ENCODE measurements around the gene MFRP.

DNA sequence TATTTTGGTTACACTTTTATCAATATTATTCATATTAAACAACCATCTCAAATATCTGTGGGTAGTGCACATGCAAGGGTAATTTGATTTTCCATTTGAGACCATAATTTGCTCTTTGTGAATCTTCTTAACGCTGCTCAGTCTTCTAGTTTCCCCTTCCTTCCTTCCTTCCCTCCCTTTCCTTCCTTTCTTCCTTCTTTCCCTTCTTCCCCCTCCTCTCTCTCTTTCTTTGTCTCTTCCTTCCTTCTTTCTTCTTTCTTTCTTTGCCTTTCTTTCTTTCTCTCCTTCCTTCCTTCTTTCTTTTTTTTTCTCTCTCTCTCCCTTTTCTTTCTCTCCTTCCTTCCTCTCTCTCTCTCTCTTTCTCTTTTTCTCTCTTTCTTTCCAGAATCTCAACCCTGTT is 16.3 kb downstream of the MFRP start:
- TF ChIP-seq, protein P1, sequence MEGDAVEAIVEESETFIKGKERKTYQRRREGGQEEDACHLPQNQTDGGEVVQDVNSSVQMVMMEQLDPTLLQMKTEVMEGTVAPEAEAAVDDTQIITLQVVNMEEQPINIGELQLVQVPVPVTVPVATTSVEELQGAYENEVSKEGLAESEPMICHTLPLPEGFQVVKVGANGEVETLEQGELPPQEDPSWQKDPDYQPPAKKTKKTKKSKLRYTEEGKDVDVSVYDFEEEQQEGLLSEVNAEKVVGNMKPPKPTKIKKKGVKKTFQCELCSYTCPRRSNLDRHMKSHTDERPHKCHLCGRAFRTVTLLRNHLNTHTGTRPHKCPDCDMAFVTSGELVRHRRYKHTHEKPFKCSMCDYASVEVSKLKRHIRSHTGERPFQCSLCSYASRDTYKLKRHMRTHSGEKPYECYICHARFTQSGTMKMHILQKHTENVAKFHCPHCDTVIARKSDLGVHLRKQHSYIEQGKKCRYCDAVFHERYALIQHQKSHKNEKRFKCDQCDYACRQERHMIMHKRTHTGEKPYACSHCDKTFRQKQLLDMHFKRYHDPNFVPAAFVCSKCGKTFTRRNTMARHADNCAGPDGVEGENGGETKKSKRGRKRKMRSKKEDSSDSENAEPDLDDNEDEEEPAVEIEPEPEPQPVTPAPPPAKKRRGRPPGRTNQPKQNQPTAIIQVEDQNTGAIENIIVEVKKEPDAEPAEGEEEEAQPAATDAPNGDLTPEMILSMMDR (conservative IDR thresholded peaks at IDR 0.05 in 1 of 2, IDR thresholded peaks at IDR 0.05 in 1 of 2; ENCODE audit: low read depth in 1 of 2, low read length in 2 of 2): no peak
- TF ChIP-seq EZH2 (IDR thresholded peaks at IDR 0.05; ENCODE audit: low read length, missing control alignments): no peak
